ENCODE measurements around the gene SCUBE1.

Gene SCUBE1

GRCh38 chr22:43326331-43327156, 16.6 kb downstream of the SCUBE1 start:
- no peak for DNase-seq

DNA sequence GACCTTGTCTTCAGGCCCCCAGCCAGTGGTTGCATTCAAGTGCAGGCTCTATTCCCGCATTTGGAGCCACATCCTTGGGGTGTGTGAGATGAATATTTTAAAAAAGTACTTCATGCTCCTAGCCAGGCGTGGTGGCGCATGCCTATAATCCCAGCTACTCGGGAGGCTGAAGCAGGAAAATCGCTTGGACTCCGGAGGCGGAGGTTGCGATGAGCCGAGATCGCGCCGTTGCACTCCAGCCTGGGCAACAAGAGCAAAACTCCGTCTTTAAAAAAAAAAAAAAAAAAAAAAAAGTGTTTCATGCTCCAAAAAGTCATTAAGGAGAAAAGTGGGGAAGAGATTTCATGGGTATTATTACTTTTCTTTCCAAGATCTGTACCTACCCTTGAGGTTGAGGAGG, 18.0 kb downstream of the SCUBE1 start:
- DNase-seq: no peak

GRCh38 chr22:43320943-43321900, 21.9 kb downstream of the SCUBE1 start:
- DNase-seq: no peak

- peak; percentile 5 for DNase-seq
Measured at GRCh38 chr22:43319661-43320486, 23.3 kb downstream of the SCUBE1 start.

GRCh38 chr22:43317239-43317638, 25.9 kb downstream of the SCUBE1 start:
- DNase-seq: no peak

- DNase-seq: no peak
Measured at GRCh38 chr22:43315687-43316217, 27.4 kb downstream of the SCUBE1 start.

- DNase-seq: no peak
Measured at GRCh38 chr22:43314611-43315010, 28.6 kb downstream of the SCUBE1 start.

GRCh38 chr22:43313890-43314474, 29.2 kb downstream of the SCUBE1 start:
- DNase-seq: no peak

DNA sequence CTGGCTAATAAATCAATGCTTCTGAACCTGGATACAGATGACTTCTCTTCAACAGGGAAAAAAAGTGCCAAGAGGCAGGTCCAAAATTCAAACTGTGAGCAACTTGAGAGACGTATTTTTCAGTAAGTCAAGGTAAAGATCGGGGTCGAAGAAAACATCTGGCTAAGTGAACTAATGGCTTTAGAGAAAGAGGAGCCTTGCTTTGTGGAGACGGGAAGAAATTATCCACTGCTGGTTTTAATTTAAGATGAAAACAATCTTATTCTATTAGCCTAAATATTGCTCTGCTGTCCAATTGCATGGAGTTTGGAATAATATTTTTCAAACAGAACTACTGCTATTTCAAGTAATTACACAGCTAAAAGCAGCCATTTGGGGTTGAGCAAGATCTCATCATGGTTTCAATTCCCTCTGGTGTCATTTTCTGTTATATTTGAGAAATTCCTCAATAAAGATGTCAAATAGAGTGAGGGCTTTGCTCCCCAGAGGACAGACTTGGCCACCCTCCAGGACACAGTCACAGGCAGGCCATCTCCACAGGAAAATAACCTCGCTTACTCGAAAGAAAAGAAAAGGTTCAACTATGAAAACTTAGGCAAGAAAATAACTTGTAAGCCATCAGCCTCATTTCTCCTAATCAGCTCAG, 29.8 kb downstream of the SCUBE1 start:
- peak; percentile 40 for DNase-seq

GRCh38 chr22:43312608-43313007, 30.6 kb downstream of the SCUBE1 start:
- DNase-seq: no peak

DNA sequence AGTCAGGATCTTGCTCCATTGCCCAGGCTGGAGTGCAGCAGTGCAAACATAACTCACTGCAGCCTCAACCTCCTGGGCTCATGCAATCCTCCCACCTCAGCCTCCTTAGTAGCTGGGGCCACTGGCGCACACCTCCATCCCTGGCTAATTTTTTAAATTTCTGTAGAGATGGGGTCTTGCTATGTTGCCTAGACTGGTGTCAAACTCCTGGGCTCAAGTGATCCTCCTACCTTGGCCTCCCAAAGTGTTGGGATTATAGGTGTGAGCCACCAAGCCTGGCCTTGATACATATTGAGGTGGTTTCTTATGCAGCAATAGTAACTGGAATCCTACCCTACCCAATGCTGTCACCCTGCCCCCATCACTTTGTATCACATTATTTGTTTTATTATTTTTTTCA, 32.4 kb downstream of the SCUBE1 start:
- no peak for DNase-seq

- peak; percentile 31 for DNase-seq
Measured at GRCh38 chr22:43310311-43310710, 32.9 kb downstream of the SCUBE1 start.

- no peak for DNase-seq
Measured at GRCh38 chr22:43308836-43309235, 34.3 kb downstream of the SCUBE1 start.

- DNase-seq: no peak
Measured at GRCh38 chr22:43308060-43308830, 34.9 kb downstream of the SCUBE1 start.

DNA sequence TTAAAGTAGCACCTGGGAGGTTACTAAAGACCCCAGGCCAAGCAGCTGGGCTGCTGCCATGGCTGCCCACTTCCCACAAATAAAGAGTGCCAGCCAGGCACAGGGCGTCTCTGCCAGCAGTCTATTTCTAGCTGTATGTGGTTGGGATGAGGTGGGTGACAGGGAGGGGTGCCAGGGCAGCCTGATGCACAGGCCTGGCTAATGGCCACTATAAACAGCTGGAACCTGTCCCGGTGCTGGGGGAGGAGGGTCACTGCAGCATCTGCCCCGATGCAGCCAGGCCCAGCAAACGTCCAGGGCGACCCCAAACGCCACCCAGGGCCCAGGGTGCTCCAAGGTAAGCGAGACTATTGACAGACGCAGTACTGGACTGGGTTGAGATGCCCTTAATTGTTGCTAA, 37.4 kb downstream of the SCUBE1 start:
- no peak for DNase-seq

- no peak for DNase-seq
Measured at GRCh38 chr22:43304831-43305590, 38.2 kb downstream of the SCUBE1 start.

- no peak for DNase-seq
Measured at GRCh38 chr22:43303751-43304150, 39.4 kb downstream of the SCUBE1 start.

DNA sequence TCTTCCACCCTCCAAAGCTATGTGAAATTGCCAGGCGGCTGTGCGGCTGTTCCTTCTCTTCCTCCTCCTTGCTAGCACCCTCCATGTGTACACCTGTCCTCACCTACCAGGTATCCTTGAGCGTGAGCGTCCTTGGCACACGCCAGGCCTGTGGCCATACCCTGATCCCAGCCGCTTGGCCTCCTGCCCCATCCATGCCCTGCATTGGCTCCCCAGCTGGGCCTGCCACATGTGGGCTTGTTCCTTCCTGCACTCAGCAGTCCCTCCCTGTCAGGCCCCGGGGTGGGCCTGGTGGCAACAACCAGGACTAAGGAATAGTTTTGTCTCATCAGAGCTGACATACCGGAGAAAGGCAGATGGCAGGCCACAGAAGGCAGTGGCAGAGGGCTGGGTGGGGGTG, 40.0 kb downstream of the SCUBE1 start:
- no peak for DNase-seq

- no peak for DNase-seq
Measured at GRCh38 chr22:43302531-43303041, 40.6 kb downstream of the SCUBE1 start.

DNA sequence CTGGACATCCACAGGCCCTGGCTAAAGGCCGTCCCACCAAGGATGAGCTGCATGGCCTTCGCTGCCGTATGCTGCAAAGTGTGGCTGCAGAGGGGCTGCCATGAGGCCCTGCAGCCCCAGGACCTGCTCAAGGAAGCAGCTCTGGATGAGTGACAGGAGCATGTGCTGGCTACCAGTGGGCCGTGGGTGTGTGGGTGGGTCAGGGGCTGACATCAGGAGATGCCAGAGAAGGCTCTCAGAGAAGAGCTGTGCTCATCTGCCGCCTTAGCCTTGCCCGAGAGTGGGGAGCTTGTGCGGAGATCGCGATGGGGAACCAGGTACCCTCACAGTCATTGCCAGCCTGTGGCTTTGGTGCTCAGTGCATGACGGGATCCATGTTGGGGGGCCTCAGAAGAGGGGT, 41.3 kb downstream of the SCUBE1 start:
- DNase-seq: no peak

All from fibroblast of skin of abdomen (primary cell).